ENCODE results near the gene RELN. TPM values are rescaled to one million over a fixed set of nuclear protein-coding genes. Genes with fewer than 3 reads are reported as not detected.

Gene RELN
- total RNA-seq, 2 donors from 2014 or later, result 3.9 to 8.5 TPM

DNA sequence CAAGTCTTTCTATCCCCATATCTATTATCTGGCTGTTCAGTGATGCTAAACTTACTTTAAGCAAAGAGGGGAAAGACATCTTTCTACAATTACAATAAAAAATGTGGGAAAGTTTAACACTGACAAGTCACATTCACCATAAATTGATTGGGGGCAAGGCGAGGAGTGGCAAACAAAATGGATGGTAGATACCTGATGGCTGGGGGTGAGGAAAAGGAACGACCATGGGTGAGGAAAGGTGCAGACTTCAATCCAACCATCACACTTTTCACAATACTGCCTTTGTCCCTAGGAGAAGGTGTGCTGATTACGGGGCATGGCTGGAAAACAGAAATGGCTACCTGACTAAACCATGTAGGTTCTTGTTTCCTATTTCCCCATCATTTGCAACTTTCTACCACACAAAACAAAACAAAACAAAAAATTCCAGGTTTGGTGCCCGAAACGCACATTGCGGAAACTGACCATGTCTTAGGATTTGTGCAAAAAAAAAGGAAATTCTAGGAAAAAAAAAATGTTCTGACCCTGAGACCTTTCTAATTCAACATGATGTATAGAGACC is 3.8 kb downstream of the RELN start:
- peaks cover 62% of the 10 kb centered on the region for H3K27me3 ChIP-seq (ENCODE audit: control insufficient read depth, insufficient read depth, low read length, poor library complexity, severe bottlenecking)

DNA sequence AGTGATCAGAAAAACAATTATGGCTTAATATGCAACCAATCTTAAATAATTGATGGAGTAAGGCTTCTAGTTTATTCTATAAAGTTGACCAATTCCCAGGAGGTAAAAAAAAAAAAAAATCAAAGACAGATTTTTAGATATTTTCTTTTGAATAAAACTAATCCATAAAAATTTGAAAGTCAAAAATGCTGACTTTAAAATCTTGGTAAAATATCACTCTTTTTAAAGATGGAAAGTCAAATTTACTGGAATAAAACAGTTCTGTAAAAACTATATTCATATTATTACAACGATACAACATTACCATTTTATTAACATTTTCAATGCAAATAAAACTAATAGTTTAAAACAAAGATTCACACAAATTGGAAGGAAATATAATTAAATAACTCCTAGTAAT is 5.4 kb downstream of the RELN start:
- Mint-ChIP-seq H3K27ac (no peak overlapping the region), H3K36me3 (ENCODE audit: low read depth) (no peaks in the 10 kb centered on the region), H3K4me3 (no peak overlapping the region), H3K27me3 (ENCODE audit: insufficient read depth) (peaks cover 57% of the 10 kb centered on the region), H3K9me3 (no peaks in the 10 kb centered on the region), H3K4me1 (peaks cover 3% of the 10 kb centered on the region)
- H3K27me3 ChIP-seq (ENCODE audit: control insufficient read depth, insufficient read depth, low read length, poor library complexity, severe bottlenecking), result peaks cover 52% of the 10 kb centered on the region
- H3K4me3 ChIP-seq (ENCODE audit: low read length), result no peak overlapping the region
- TF ChIP-seq, protein P1, sequence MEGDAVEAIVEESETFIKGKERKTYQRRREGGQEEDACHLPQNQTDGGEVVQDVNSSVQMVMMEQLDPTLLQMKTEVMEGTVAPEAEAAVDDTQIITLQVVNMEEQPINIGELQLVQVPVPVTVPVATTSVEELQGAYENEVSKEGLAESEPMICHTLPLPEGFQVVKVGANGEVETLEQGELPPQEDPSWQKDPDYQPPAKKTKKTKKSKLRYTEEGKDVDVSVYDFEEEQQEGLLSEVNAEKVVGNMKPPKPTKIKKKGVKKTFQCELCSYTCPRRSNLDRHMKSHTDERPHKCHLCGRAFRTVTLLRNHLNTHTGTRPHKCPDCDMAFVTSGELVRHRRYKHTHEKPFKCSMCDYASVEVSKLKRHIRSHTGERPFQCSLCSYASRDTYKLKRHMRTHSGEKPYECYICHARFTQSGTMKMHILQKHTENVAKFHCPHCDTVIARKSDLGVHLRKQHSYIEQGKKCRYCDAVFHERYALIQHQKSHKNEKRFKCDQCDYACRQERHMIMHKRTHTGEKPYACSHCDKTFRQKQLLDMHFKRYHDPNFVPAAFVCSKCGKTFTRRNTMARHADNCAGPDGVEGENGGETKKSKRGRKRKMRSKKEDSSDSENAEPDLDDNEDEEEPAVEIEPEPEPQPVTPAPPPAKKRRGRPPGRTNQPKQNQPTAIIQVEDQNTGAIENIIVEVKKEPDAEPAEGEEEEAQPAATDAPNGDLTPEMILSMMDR (conservative IDR thresholded peaks at IDR 0.05), result no peak
- WGBS, 2 experiments (ENCODE audit: insufficient coverage in 1 of 2, insufficient read length in 1 of 2), result no CpG with 5 or more reads among the region's 1 CpG
- no peak for DNase-seq
- H3K36me3 ChIP-seq (ENCODE audit: control insufficient read depth, insufficient read depth, low read length), result no peaks in the 10 kb centered on the region
- H3K9ac ChIP-seq (ENCODE audit: extremely low read depth, low read length, poor library complexity, severe bottlenecking), result no peak overlapping the region
- no peaks in the 10 kb centered on the region for H3K4me1 ChIP-seq (ENCODE audit: control insufficient read depth, insufficient read depth, low read length)
- H3K27ac ChIP-seq (ENCODE audit: low read depth, low read length), result no peak overlapping the region
- no peaks in the 10 kb centered on the region for H3K9me3 ChIP-seq (ENCODE audit: control insufficient read depth, low read length)

More for the DNA sequence above, 3.8 kb downstream of the RELN start:
- H3K9ac ChIP-seq (ENCODE audit: extremely low read depth, low read length, poor library complexity, severe bottlenecking), result no peak overlapping the region
- Mint-ChIP-seq H3K4me1 (peaks cover 9% of the 10 kb centered on the region), H3K27me3 (ENCODE audit: insufficient read depth) (peaks cover 61% of the 10 kb centered on the region), H3K27ac (no peak overlapping the region), H3K9me3 (no peaks in the 10 kb centered on the region), H3K4me3 (no peak overlapping the region), H3K36me3 (ENCODE audit: low read depth) (no peaks in the 10 kb centered on the region)
- H3K4me1 ChIP-seq (ENCODE audit: control insufficient read depth, insufficient read depth, low read length), result no peaks in the 10 kb centered on the region
- H3K36me3 ChIP-seq (ENCODE audit: control insufficient read depth, insufficient read depth, low read length), result no peaks in the 10 kb centered on the region
- DNase-seq, result no peak
- H3K27ac ChIP-seq (ENCODE audit: low read depth, low read length), result no peak overlapping the region
- TF ChIP-seq, protein P1 (conservative IDR thresholded peaks at IDR 0.05), result no peak
- 68 to 95% methylated on average over 3 to 5 of the region's 6 CpGs for WGBS, 2 experiments (ENCODE audit: insufficient coverage in 1 of 2, insufficient read length in 1 of 2)
- no peaks in the 10 kb centered on the region for H3K9me3 ChIP-seq (ENCODE audit: control insufficient read depth, low read length)
- no peak overlapping the region for H3K4me3 ChIP-seq (ENCODE audit: low read length)

DNA sequence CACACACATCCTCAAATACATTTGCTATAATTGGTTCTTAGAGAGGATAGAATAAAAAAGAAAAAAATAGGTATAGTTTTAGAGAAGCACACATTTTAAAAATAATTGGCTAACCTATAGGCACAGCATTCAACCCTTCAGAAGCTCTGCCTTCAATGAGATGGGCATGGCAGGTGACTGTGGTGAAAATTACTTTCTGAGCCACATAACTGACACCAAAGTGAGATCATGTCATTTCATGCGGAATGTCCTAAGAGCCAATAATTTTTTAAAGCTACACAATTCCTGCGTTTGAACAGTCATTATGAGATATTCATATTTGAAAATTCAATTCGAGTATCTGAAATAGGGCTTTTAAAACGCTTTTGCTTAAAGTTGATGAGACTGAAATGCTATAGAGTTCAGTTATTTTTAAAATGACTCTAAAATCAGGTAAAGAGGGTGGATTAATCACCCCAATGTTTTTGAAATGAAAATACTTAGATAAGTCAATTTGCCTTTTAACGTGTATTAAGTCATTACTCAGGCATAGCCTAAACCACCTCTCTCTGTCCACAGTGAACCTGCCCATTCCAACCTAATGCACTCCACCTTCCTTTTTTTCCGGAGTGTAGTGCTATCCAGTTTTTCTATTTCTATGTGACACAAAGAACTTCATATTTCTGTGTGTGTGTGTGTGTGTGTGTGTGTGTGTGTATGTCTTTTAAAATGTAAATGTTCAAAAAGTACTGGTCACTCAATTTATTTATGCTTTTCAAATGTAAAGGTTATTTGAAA is 6.1 kb downstream of the RELN start:
- no peak overlapping the region for H3K27ac Mint-ChIP-seq
- H3K27ac ChIP-seq (ENCODE audit: low read depth, low read length), result no peak overlapping the region
- TF ChIP-seq, protein P1 (conservative IDR thresholded peaks at IDR 0.05), result no peak
- H3K4me3 ChIP-seq (ENCODE audit: low read length), result no peak overlapping the region
- peaks cover 3% of the 10 kb centered on the region for H3K4me1 Mint-ChIP-seq
- H3K4me1 ChIP-seq (ENCODE audit: control insufficient read depth, insufficient read depth, low read length), result no peaks in the 10 kb centered on the region
- no peaks in the 10 kb centered on the region for H3K36me3 ChIP-seq (ENCODE audit: control insufficient read depth, insufficient read depth, low read length)
- H3K9me3 Mint-ChIP-seq, result no peaks in the 10 kb centered on the region
- 71% methylated on average over 4 to 5 of the region's 6 CpGs for WGBS, 2 experiments (ENCODE audit: insufficient coverage in 1 of 2, insufficient read length in 1 of 2)
- H3K27me3 ChIP-seq (ENCODE audit: control insufficient read depth, insufficient read depth, low read length, poor library complexity, severe bottlenecking), result peaks cover 46% of the 10 kb centered on the region
- H3K9ac ChIP-seq (ENCODE audit: extremely low read depth, low read length, poor library complexity, severe bottlenecking), result no peak overlapping the region
- DNase-seq, result no peak
- no peaks in the 10 kb centered on the region for H3K9me3 ChIP-seq (ENCODE audit: control insufficient read depth, low read length)
- H3K27me3 Mint-ChIP-seq (ENCODE audit: insufficient read depth), result peaks cover 57% of the 10 kb centered on the region
- H3K36me3 Mint-ChIP-seq (ENCODE audit: low read depth), result no peaks in the 10 kb centered on the region
- H3K4me3 Mint-ChIP-seq, result no peak overlapping the region

Data from endodermal cell (in vitro differentiated cells).